GM23338 (cell line): Measurements from ENCODE around the gene SLC35A5. TPM values are rescaled to one million over a fixed set of nuclear protein-coding genes. Genes with fewer than 3 reads are reported as not detected.

Experiments used
- ATAC-seq: fragments of 200-7000 bp; cut with Tn5 transposase; 3 replicates; pipeline ENCODE4 v1.9.1; 2020
- DNase-seq: peaks from one replicate; pipeline ENCODE4 v3.0.0-alpha.2; 2015; ENCODE audit warnings: low spot score
- H2AFZ ChIP-seq: fragments of 200-600 bp; sonication (generic); 2 replicates; pipeline ENCODE4 v1.8.0; 2016; ENCODE audit warnings: antibody characterized with exemption, mild to moderate bottlenecking, moderate library complexity
- H3F3A ChIP-seq: fragments of 200-600 bp; sonication (generic); replicated peaks from 2 replicates; pipeline ENCODE4 v1.8.0; 2017; ENCODE audit warnings: antibody characterized with exemption, mixed run types, low read depth
- H3K27ac ChIP-seq: fragments of 200-600 bp; sonication (generic); 2 replicates; pipeline ENCODE4 v1.6.1; 2016; ENCODE audit warnings: low read depth
- H3K27me3 ChIP-seq: fragments of 200-600 bp; sonication (generic); 2 replicates; pipeline ENCODE4 v1.8.0; 2016; ENCODE audit warnings: mild to moderate bottlenecking, mixed run types, moderate library complexity; ENCODE audit not compliant: insufficient read depth
- H3K36me3 ChIP-seq: fragments of 200-600 bp; sonication (generic); 2 replicates; pipeline ENCODE4 v1.8.0; 2016; ENCODE audit warnings: mild to moderate bottlenecking; ENCODE audit not compliant: insufficient read depth
- H3K4me1 ChIP-seq: fragments of 200-600 bp; sonication (generic); 2 replicates; pipeline ENCODE4 v1.8.0; 2016; ENCODE audit warnings: mild to moderate bottlenecking, moderate library complexity; ENCODE audit not compliant: insufficient read depth
- H3K4me2 ChIP-seq: fragments of 200-600 bp; sonication (generic); 2 replicates; pipeline ENCODE4 v1.7.1; 2017; ENCODE audit warnings: mixed run types
- H3K4me3 ChIP-seq: fragments of 200-600 bp; sonication (generic); 2 replicates; pipeline ENCODE4 v1.6.1; 2016; ENCODE audit warnings: mixed run types
- H3K79me2 ChIP-seq: fragments of 200-600 bp; sonication (generic); replicated peaks from 2 replicates; pipeline ENCODE4 v1.8.0; 2017; ENCODE audit warnings: mild to moderate bottlenecking; ENCODE audit not compliant: insufficient read depth
- H3K9me2 ChIP-seq: fragments of 200-600 bp; sonication (generic); 2 replicates; pipeline ENCODE4 v1.8.0; 2017; ENCODE audit not compliant: insufficient read depth
- H4K20me1 ChIP-seq: fragments of 200-600 bp; sonication (generic); replicated peaks from 2 replicates; pipeline ENCODE4 v1.8.0; 2017; ENCODE audit warnings: mild to moderate bottlenecking; ENCODE audit not compliant: insufficient read depth
- H3K27ac Mint-ChIP-seq: 2 replicates; pipeline ENCODE4 v1.8.0; 2020; ENCODE audit warnings: inconsistent platforms, mild to moderate bottlenecking, moderate library complexity, mixed read lengths
- H3K27me3 Mint-ChIP-seq: 3 replicates; pipeline ENCODE4 v1.8.0; 2022; ENCODE audit warnings: low read depth, mild to moderate bottlenecking, moderate library complexity, mixed read lengths, inconsistent platforms; ENCODE audit not compliant: insufficient read depth, poor library complexity
- H3K36me3 Mint-ChIP-seq: 3 replicates; pipeline ENCODE4 v1.8.0; 2021; ENCODE audit warnings: low read depth, mild to moderate bottlenecking, inconsistent platforms, moderate library complexity, mixed read lengths
- H3K4me1 Mint-ChIP-seq: 3 replicates; pipeline ENCODE4 v1.8.0; 2020; ENCODE audit warnings: mild to moderate bottlenecking, inconsistent platforms, mixed read lengths
- H3K4me3 Mint-ChIP-seq: 3 replicates; pipeline ENCODE4 v1.8.0; 2021; ENCODE audit warnings: moderate library complexity, mild to moderate bottlenecking, inconsistent platforms, mixed read lengths
- H3K9me3 Mint-ChIP-seq: 3 replicates; pipeline ENCODE4 v1.8.0; 2020; ENCODE audit warnings: moderate library complexity, mild to moderate bottlenecking, inconsistent platforms, mixed read lengths
- EZH2 ChIP-seq: fragments of 200-600 bp; sonication (generic); IDR thresholded peaks from one replicate; pipeline ENCODE4 v1.8.0; 2017; ENCODE audit warnings: antibody characterized with exemption, mild to moderate bottlenecking, low read depth; ENCODE audit not compliant: unreplicated experiment
- EZH2phosphoT487 ChIP-seq: fragments of 200-600 bp; sonication (generic); IDR thresholded peaks from one replicate; pipeline ENCODE4 v1.8.1; 2018; ENCODE audit warnings: antibody characterized with exemption; ENCODE audit not compliant: unreplicated experiment
- JUNB ChIP-seq: IDR thresholded peaks from one replicate; pipeline ENCODE4 v1.6.1; 2016; ENCODE audit warnings: antibody characterized with exemption; ENCODE audit not compliant: unreplicated experiment
- POLR2AphosphoS5 ChIP-seq: IDR thresholded peaks from 2 replicates; pipeline ENCODE4 v1.6.1; 2016; ENCODE audit warnings: antibody characterized with exemption, low read depth
- ZNF114 ChIP-seq: fragments of 250-450 bp; sonication (Bioruptor Pico); IDR thresholded peaks from 2 replicates; pipeline ENCODE4 v1.5.0; 2020; ENCODE audit warnings: mild to moderate bottlenecking, moderate library complexity
- polyA plus RNA-seq: library from polyadenylated mRNA; unstranded; fragments of >200 nt; fragmentation: Nextera tagmentation; extraction: Ambion mirVana; gene quantifications from 2 replicates; pipeline ENCODE4 v1.2.1, GENCODE V29; 2016
- total RNA-seq: library from RNA; depleted of rRNA; stranded (reverse); fragments of >200 nt; shearing (Covaris generic); gene quantifications from 2 replicates; pipeline ENCODE4 v1.2.3, GENCODE V29; 2014
- TF ChIP-seq, protein P1 (sequence below), 2 experiments: fragments of 200-600 bp in 1 of 2; sonication (generic) in 1 of 2; conservative IDR thresholded peaks; 2 replicates each; pipeline versions ENCODE4 v1.5.1 to v1.6.1; 2016 to 2017; ENCODE audit warnings: antibody characterized with exemption in 2 of 2, low read depth in 2 of 2, mild to moderate bottlenecking in 2 of 2, moderate library complexity in 1 of 2
- TF ChIP-seq, protein P2 (sequence below): IDR thresholded peaks from one replicate; pipeline ENCODE4 v1.6.1; 2018; ENCODE audit warnings: antibody characterized with exemption; ENCODE audit not compliant: unreplicated experiment

Gene SLC35A5
- total and polyA plus RNA-seq, 2 experiments from 2014 or later: 19.9 to 40.4 TPM

DNA sequence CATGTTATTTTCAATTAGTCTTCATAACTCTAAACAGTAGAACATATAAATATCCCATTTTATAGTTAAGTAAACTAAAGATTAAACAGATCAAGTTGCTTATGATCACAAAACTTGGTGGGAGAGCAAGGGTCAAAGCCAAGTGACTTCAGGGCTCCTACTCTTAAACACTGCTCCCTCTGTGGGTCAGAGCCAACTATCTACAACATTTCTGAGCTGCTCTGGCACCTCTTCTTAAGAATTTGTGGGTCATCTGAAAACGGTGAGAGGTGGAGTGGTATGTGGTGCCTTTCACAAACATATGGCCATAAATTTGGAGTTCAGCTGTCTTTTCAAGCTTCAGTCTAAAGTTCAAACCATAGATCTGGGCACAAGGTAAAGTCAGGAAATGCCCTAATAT, 11.0 kb upstream of the SLC35A5 start:
- no peak overlapping the region for H3K27ac ChIP-seq
- no peak for TF ChIP-seq POLR2AphosphoS5
- TF ChIP-seq, protein P1, sequence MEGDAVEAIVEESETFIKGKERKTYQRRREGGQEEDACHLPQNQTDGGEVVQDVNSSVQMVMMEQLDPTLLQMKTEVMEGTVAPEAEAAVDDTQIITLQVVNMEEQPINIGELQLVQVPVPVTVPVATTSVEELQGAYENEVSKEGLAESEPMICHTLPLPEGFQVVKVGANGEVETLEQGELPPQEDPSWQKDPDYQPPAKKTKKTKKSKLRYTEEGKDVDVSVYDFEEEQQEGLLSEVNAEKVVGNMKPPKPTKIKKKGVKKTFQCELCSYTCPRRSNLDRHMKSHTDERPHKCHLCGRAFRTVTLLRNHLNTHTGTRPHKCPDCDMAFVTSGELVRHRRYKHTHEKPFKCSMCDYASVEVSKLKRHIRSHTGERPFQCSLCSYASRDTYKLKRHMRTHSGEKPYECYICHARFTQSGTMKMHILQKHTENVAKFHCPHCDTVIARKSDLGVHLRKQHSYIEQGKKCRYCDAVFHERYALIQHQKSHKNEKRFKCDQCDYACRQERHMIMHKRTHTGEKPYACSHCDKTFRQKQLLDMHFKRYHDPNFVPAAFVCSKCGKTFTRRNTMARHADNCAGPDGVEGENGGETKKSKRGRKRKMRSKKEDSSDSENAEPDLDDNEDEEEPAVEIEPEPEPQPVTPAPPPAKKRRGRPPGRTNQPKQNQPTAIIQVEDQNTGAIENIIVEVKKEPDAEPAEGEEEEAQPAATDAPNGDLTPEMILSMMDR (conservative IDR thresholded peaks at IDR 0.05; ENCODE audit: low read depth in 2 of 2): peak; percentile 24 to 30; a peak in 3 of 4 replicates
- TF ChIP-seq JUNB: no peak
- TF ChIP-seq EZH2phosphoT487: no peak
- TF ChIP-seq ZNF114: no peak

DNA sequence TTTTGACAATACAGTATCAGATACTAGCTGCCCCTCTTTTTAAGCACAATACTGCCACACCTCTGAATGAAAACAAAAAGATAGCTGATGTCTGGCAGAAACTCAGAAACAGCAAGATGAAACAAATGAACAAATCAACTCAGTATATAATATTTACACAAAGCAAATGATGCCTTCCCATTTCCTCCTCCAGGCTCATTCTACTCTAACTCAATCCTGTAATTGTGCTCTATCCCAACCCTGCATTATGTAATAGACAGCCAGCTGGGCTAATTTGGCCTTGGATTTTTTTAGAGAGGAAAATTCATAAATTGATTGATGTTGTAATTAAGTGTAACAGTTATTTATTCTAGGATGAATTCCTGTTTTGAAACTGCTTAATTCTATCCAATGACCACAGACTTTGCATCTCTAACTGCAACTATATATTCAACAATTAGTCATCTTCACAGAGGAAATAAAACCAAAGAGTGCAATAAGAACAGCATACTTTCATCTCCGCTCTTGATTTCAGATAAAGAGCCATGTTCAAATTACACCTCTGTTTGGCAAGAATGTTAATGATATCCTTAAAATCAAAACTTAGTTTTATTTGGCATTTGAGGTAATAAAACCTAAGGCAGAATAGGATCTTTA, 6.2 kb upstream of the SLC35A5 start:
- no peaks in the 10 kb centered on the region for H3K27me3 ChIP-seq
- Mint-ChIP-seq H3K27ac (no peak overlapping the region), H3K27me3 (no peaks in the 10 kb centered on the region), H3K9me3 (peaks cover 4% of the 10 kb centered on the region; the same call in 1 of the 3 replicates), H3K4me1 (peaks cover 13% of the 10 kb centered on the region), H3K36me3 (peaks cover 37% of the 10 kb centered on the region), H3K4me3 (no peak overlapping the region)
- ATAC-seq (no peak), DNase-seq (no peak)
- H3K79me2 ChIP-seq: peaks cover 88% of the 10 kb centered on the region
- H3K4me1 ChIP-seq: peaks cover 15% of the 10 kb centered on the region
- H2AFZ ChIP-seq: no peak overlapping the region
- H3K36me3 ChIP-seq: 0 out of 2 replicates have a peak, but pooled peaks cover 8% of the 10 kb centered on the region
- H3K4me3 ChIP-seq: no peak overlapping the region
- TF ChIP-seq EZH2 (no peak), EZH2phosphoT487 (no peak)
- TF ChIP-seq, protein P1 (conservative IDR thresholded peaks at IDR 0.05; ENCODE audit: low read depth in 2 of 2): no peak
- TF ChIP-seq, protein P2, sequence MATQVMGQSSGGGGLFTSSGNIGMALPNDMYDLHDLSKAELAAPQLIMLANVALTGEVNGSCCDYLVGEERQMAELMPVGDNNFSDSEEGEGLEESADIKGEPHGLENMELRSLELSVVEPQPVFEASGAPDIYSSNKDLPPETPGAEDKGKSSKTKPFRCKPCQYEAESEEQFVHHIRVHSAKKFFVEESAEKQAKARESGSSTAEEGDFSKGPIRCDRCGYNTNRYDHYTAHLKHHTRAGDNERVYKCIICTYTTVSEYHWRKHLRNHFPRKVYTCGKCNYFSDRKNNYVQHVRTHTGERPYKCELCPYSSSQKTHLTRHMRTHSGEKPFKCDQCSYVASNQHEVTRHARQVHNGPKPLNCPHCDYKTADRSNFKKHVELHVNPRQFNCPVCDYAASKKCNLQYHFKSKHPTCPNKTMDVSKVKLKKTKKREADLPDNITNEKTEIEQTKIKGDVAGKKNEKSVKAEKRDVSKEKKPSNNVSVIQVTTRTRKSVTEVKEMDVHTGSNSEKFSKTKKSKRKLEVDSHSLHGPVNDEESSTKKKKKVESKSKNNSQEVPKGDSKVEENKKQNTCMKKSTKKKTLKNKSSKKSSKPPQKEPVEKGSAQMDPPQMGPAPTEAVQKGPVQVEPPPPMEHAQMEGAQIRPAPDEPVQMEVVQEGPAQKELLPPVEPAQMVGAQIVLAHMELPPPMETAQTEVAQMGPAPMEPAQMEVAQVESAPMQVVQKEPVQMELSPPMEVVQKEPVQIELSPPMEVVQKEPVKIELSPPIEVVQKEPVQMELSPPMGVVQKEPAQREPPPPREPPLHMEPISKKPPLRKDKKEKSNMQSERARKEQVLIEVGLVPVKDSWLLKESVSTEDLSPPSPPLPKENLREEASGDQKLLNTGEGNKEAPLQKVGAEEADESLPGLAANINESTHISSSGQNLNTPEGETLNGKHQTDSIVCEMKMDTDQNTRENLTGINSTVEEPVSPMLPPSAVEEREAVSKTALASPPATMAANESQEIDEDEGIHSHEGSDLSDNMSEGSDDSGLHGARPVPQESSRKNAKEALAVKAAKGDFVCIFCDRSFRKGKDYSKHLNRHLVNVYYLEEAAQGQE: no peak
- H3F3A ChIP-seq: no peaks in the 10 kb centered on the region
- no peaks in the 10 kb centered on the region for H3K9me2 ChIP-seq
- H3K4me2 ChIP-seq: no peak overlapping the region
- H4K20me1 ChIP-seq: no peaks in the 10 kb centered on the region; the same call in 1 of the 2 replicates
- H3K27ac ChIP-seq: no peak overlapping the region

More for the DNA sequence above, 11.0 kb upstream of the SLC35A5 start:
- Histone ChIP-seq H4K20me1 (no peaks in the 10 kb centered on the region; the same call in 1 of the 2 replicates), H3K79me2 (peaks cover 46% of the 10 kb centered on the region), H3K4me2 (no peak overlapping the region), H2AFZ (no peak overlapping the region), H3K36me3 (peaks cover 12% of the 10 kb centered on the region), H3K27me3 (no peaks in the 10 kb centered on the region), H3K4me3 (no peak overlapping the region), H3K9me2 (no peaks in the 10 kb centered on the region), H3K4me1 (no peaks in the 10 kb centered on the region), H3F3A (no peaks in the 10 kb centered on the region)
- Mint-ChIP-seq H3K4me3 (no peak overlapping the region), H3K9me3 (peaks cover 4% of the 10 kb centered on the region; the same call in 1 of the 3 replicates), H3K27me3 (no peaks in the 10 kb centered on the region), H3K27ac (no peak overlapping the region), H3K4me1 (no peaks in the 10 kb centered on the region), H3K36me3 (peaks cover 27% of the 10 kb centered on the region)
- ATAC-seq (peak; percentile 61), DNase-seq (peak; percentile 60)
